Measurements from ENCODE around the gene KCNH5.
"Not testable (repeated sequence)": the region's sequence is repeated elsewhere in the genome, so short reads cannot be mapped to it uniquely, and the experiment has no call there.

The KCNH5 gene

GRCh38 chr14:62889364-62889763 is 155.9 kb downstream of the KCNH5 start:
- in situ Hi-C loops (cut with HindIII; ENCODE audit: low sequenced_read_pairs): loop anchor here (5.0 kb wide), 1 partner anchor 77 kb away; no protein-coding TSS in a partner anchor

- in situ Hi-C loops (cut with HindIII; ENCODE audit: low sequenced_read_pairs): loop anchor here (5.0 kb wide), 1 partner anchor 74 kb away; no protein-coding TSS in a partner anchor
These were observed 158.8 kb downstream of the KCNH5 start for GRCh38 chr14:62886461-62886860.

DNA sequence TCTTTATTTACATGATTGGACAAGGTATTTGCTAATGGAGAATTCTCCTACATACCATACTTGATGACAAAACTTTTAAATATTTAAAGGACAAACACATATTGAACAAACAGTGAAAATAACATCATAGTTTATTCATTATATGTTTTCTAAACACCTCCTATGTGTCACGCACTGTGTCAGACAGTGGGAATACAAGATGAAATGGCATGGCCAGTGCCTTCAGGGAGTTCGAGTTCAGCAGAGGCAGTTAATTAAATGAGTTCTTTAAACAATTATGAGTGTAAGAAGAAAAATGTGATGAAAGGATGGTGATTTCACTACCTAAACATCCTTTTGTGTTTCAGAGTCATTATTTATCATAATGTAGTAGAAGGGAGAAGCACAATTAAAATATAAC is 159.8 kb downstream of the KCNH5 start:
- in situ Hi-C loops (cut with HindIII; ENCODE audit: low sequenced_read_pairs): loop anchor here (5.0 kb wide), 1 partner anchor 73 kb away; no protein-coding TSS in a partner anchor

DNA sequence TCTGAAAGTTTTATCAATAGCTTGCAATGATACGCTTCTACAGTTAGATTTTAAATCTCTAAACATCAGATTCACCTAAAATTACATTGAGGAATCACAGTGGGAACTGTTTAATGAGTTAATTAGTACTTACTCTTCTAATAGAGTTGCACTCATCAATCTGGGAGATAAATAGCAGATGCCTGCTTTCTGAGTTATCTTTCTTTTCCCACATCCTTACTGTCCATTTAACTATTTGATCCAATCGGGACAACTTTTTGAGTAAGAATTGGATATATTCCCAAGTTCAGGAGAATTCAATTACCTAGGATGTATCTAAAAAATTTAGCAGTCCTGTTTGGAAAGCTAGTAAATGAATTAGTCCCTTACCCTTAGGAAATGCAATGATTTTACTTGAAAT is 162.3 kb downstream of the KCNH5 start:
- in situ Hi-C loops (cut with HindIII; ENCODE audit: low sequenced_read_pairs): no loop called here

DNA sequence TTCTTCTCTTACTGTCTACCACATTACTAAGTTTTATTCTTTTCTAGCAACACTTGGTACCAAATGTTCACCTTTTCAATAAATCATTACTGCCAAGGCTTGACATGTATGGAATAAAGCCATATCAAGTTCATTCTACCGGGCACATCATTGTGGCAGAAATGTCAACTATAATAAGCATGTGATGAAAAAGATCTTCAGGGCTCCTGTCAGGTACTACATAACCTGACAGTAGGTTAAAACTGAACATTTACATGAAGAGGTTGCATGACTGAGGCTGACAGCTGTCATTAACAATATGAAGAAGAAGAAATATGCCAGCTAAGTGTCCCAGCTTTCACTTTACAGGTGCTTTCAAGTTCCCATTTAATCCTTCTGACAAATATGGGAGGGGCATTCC is 178.9 kb downstream of the KCNH5 start:
- in situ Hi-C loops (cut with HindIII; ENCODE audit: low sequenced_read_pairs): no loop called here

GRCh38 chr14:62864588-62864987 is 180.7 kb downstream of the KCNH5 start:
- in situ Hi-C loops (cut with HindIII; ENCODE audit: low sequenced_read_pairs): no loop called here

- in situ Hi-C loops (cut with HindIII; ENCODE audit: low sequenced_read_pairs): not testable (repeated sequence)
These were observed 187.2 kb downstream of the KCNH5 start for GRCh38 chr14:62858011-62858410.

- in situ Hi-C loops (cut with HindIII; ENCODE audit: low sequenced_read_pairs): no loop called here
These were observed 190.3 kb downstream of the KCNH5 start for GRCh38 chr14:62854951-62855350.

- in situ Hi-C loops (cut with HindIII; ENCODE audit: low sequenced_read_pairs): no loop called here
These were observed 198.1 kb downstream of the KCNH5 start for GRCh38 chr14:62847168-62847567.

- in situ Hi-C loops (cut with HindIII; ENCODE audit: low sequenced_read_pairs): no loop called here
These were observed 200.7 kb downstream of the KCNH5 start for GRCh38 chr14:62844546-62844945.

DNA sequence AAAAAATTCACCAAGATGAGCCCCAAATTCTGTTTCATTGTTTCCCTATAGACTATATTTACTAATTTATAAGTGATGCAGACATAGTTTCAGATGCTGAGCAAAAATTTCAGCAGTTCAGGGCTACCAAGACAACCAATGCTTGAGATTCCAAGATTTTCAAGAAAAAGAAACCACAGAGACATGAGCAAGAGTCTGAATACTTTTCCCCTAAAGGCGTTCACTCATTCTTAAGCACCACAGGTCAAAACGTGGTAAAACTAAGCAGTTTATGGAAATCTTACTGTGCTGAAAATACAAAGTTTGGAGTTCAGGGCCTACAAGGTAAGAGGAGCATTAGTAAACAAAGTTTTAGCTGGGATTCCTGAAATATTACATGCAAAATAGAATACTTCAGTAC is 221.2 kb downstream of the KCNH5 start:
- in situ Hi-C loops (cut with HindIII; ENCODE audit: low sequenced_read_pairs): no loop called here

GRCh38 chr14:62819931-62820330 is 225.3 kb downstream of the KCNH5 start:
- in situ Hi-C loops (cut with HindIII; ENCODE audit: low sequenced_read_pairs): no loop called here

DNA sequence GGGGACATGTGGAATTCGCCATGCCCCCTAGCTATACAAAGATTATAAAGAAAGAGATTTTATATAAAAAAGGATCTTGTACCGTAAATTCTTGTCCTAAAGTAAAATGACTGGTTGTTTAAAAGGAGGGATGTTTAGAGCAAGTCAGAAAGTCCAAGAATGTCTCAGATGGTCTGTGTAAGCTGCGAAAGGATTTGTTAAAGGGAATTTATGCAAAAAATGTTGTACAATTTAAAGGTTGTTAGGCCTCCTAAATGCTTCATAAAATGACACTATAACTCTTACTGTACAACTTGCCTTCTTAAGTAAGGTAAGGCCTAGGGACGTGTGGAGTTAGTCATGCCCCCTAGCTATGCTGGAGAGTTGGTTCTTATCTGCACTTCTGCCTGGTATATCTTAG is 237.6 kb downstream of the KCNH5 start:
- in situ Hi-C loops (cut with HindIII; ENCODE audit: low sequenced_read_pairs): no loop called here

GRCh38 chr14:62800577-62800976 is 244.7 kb downstream of the KCNH5 start:
- in situ Hi-C loops (cut with HindIII; ENCODE audit: low sequenced_read_pairs): no loop called here

DNA sequence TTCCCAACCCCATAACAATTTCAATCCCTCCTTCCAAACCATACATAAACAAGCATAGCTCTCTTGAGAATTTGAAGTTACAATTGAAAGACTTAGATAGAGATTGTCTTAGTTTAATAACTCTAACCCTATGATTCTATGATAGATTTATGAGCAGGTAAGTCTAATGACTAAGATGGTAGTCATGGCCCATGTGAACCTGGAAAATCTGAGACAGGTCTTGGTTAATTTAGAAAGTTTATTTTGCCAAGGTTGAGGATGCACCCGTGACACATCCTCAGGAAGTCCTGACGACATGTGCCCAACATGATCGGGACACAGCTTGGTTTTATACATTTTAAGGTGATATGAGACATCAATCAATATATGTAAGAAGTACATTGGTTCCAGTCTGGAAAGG is 248.8 kb downstream of the KCNH5 start:
- in situ Hi-C loops (cut with HindIII; ENCODE audit: low sequenced_read_pairs): no loop called here

GRCh38 chr14:62792578-62792977 is 252.7 kb downstream of the KCNH5 start:
- in situ Hi-C loops (cut with HindIII; ENCODE audit: low sequenced_read_pairs): no loop called here

- in situ Hi-C loops (cut with HindIII; ENCODE audit: low sequenced_read_pairs): not testable (repeated sequence)
These were observed 263.9 kb downstream of the KCNH5 start for GRCh38 chr14:62781328-62781727.

DNA sequence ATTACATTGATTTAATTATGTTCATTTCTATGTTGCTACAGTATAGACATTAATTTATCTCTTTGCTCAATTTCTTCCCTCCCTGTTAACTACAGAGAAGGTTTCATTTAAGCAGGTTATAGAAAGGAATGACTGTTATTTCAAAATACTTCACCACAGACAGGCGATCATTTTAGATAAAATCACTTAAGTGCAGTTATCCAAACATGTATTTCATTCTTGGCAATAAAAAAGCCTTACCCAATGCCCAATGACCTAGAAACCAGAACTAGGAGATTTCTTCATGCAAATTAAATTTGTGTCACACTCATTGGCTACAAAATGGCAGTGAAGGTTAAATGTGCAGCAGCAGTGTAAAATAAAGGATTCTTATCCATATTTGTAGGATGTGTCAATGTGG is 266.4 kb downstream of the KCNH5 start:
- in situ Hi-C loops (cut with HindIII; ENCODE audit: low sequenced_read_pairs): no loop called here

GRCh38 chr14:62778310-62778709 is 266.9 kb downstream of the KCNH5 start:
- in situ Hi-C loops (cut with HindIII; ENCODE audit: low sequenced_read_pairs): no loop called here

- in situ Hi-C loops (cut with HindIII; ENCODE audit: low sequenced_read_pairs): no loop called here
These were observed 267.7 kb downstream of the KCNH5 start for GRCh38 chr14:62777510-62777909.

GRCh38 chr14:62776300-62776699 is 269.0 kb downstream of the KCNH5 start:
- in situ Hi-C loops (cut with HindIII; ENCODE audit: low sequenced_read_pairs): no loop called here

DNA sequence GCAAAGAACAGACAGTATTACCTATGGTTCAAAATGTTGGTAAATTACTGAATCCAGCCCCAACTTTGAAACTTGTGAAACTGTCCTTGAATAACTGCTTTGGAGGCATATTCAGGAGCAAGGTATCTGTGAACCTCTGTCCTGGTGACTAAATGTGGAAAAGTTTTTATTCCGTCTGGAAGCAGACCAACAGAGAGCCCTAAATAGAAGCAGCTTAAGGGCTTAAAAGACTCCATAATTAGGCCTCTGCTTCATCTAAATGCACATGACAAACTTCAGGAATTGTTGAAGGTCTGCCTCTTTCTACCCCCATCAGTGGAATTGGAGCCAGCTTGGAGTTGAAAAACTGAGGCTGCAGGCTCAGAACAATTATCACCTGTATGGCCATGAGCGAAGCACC is 276.5 kb downstream of the KCNH5 start:
- in situ Hi-C loops (cut with HindIII; ENCODE audit: low sequenced_read_pairs): no loop called here

DNA sequence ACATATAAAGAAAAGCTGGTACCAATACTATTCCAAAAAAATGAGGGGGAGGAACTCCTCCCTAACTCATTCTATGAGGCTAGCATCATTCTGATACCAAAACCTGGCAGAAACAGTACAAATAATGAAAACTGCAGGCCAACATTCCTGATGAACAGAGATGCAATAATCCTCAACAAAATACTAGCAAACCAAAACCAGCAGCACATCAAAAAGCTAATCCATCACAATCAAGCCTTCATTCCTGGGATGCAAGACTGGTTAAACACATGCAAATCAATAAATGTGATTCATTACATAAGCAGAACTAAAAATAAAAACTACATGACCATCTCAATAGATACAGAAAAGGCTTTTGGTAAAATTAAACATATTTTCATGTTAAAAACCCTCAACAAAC is 281.3 kb downstream of the KCNH5 start:
- in situ Hi-C loops (cut with HindIII; ENCODE audit: low sequenced_read_pairs): no loop called here

DNA sequence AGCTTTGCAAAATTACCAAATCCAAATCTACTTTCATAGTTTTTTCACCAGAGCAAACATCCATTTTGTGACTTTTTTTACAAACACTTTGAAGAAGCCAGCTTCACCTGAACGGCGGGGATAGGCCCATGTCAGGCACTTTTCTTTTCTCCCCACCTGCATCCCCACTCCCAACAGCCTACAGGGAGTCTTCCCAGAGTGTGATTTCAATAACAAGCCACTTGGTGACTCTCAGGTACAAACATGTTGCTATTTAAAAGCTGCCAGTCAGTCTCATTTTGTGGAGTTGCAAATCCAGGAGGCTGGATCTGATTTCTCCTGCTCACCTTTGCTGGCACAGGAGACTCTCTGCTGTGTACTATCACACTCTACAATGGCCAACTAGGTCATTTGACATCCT is 285.5 kb downstream of the KCNH5 start:
- in situ Hi-C loops (cut with HindIII; ENCODE audit: low sequenced_read_pairs): no loop called here

Data from DLD1 (cell line).